ENCODE results near the gene LALBA. TPM values are rescaled to one million over a fixed set of nuclear protein-coding genes. Genes with fewer than 3 reads are reported as not detected.
"Not testable (repeated sequence)": the region's sequence is repeated elsewhere in the genome, so short reads cannot be mapped to it uniquely, and the experiment has no call there.

The LALBA gene
- total RNA-seq (2014; rRNA removed; shearing (Covaris generic); ENCODE audit: low replicate concordance), result not detected in 2 replicates

GRCh38 chr12:48569946-48570345 lies at the start of gene LALBA:
LALBA (minus strand) TSS chr12:48570046; CDS start chr12:48570020, 26 bp downstream.
- Histone ChIP-seq H3K27me3 (peaks cover 5% of the 10 kb centered on the region; the same call in 1 of the 2 replicates), H3K9me3 (no peaks in the 10 kb centered on the region), H3K4me3 (no peak within 1 kb of the TSS), H3K36me3 (no peaks in the 10 kb centered on the region)
- DNase-seq, result no peak

GRCh38 chr12:48618541-48618940 lies 48.7 kb upstream of the LALBA start:
- H3K4me3 ChIP-seq, result no peak overlapping the region
- peaks cover 11% of the 10 kb centered on the region for H3K9me3 ChIP-seq
- H3K27me3 ChIP-seq, result peaks cover 10% of the 10 kb centered on the region
- DNase-seq, result peak; percentile 39
- H3K36me3 ChIP-seq, result no peaks in the 10 kb centered on the region

GRCh38 chr12:48615681-48616080 lies 45.8 kb upstream of the LALBA start:
- Histone ChIP-seq H3K36me3 (no peaks in the 10 kb centered on the region), H3K9me3 (peaks cover 19% of the 10 kb centered on the region), H3K4me3 (no peak overlapping the region), H3K27me3 (peaks cover 10% of the 10 kb centered on the region)
- no peak for DNase-seq

- Histone ChIP-seq H3K4me3 (no peak overlapping the region), H3K36me3 (no peaks in the 10 kb centered on the region), H3K27me3 (peaks cover 2% of the 10 kb centered on the region), H3K9me3 (peaks cover 19% of the 10 kb centered on the region)
- no peak for DNase-seq
Measured at GRCh38 chr12:48613321-48613720, 43.5 kb upstream of the LALBA start.

GRCh38 chr12:48602192-48602989 lies 32.5 kb upstream of the LALBA start:
- Histone ChIP-seq H3K9me3 (no peaks in the 10 kb centered on the region), H3K36me3 (no peaks in the 10 kb centered on the region), H3K27me3 (peaks cover 7% of the 10 kb centered on the region), H3K4me3 (no peak overlapping the region)
- no peak for DNase-seq

- H3K27me3 ChIP-seq, result peaks cover 7% of the 10 kb centered on the region
- DNase-seq, result no peak
- H3K9me3 ChIP-seq, result no peaks in the 10 kb centered on the region; the same call in 1 of the 2 replicates
- no peak overlapping the region for H3K4me3 ChIP-seq
- no peaks in the 10 kb centered on the region for H3K36me3 ChIP-seq
Measured at GRCh38 chr12:48601013-48601756, 31.3 kb upstream of the LALBA start.

GRCh38 chr12:48600552-48600951 lies 30.7 kb upstream of the LALBA start:
- no peaks in the 10 kb centered on the region for H3K36me3 ChIP-seq
- no peaks in the 10 kb centered on the region; the same call in 1 of the 2 replicates for H3K9me3 ChIP-seq
- H3K4me3 ChIP-seq, result no peak overlapping the region
- no peak for DNase-seq
- peaks cover 7% of the 10 kb centered on the region for H3K27me3 ChIP-seq

GRCh38 chr12:48592591-48593086 lies 22.8 kb upstream of the LALBA start:
- no peak overlapping the region for H3K4me3 ChIP-seq
- no peaks in the 10 kb centered on the region; the same call in 1 of the 2 replicates for H3K9me3 ChIP-seq
- no peaks in the 10 kb centered on the region for H3K36me3 ChIP-seq
- peaks cover 6% of the 10 kb centered on the region for H3K27me3 ChIP-seq
- DNase-seq, result no peak

GRCh38 chr12:48586361-48586760 lies 16.5 kb upstream of the LALBA start:
- peaks cover 2% of the 10 kb centered on the region for H3K27me3 ChIP-seq
- H3K9me3 ChIP-seq, result no peaks in the 10 kb centered on the region; the same call in 1 of the 2 replicates
- no peaks in the 10 kb centered on the region for H3K36me3 ChIP-seq
- DNase-seq, result no peak
- H3K4me3 ChIP-seq, result no peak overlapping the region

- Histone ChIP-seq H3K4me3 (no peak overlapping the region), H3K9me3 (no peaks in the 10 kb centered on the region), H3K36me3 (no peaks in the 10 kb centered on the region), H3K27me3 (peaks cover 4% of the 10 kb centered on the region; the same call in 1 of the 2 replicates)
- no peak for DNase-seq
Measured at GRCh38 chr12:48583728-48584127, 13.9 kb upstream of the LALBA start.

- Histone ChIP-seq H3K4me3 (no peak overlapping the region), H3K9me3 (no peaks in the 10 kb centered on the region), H3K27me3 (peaks cover 4% of the 10 kb centered on the region; the same call in 1 of the 2 replicates), H3K36me3 (no peaks in the 10 kb centered on the region)
- no peak for DNase-seq
Measured at GRCh38 chr12:48580831-48581230, 11.0 kb upstream of the LALBA start.

- H3K27me3 ChIP-seq, result peaks cover 5% of the 10 kb centered on the region; the same call in 1 of the 2 replicates
- no peak overlapping the region for H3K4me3 ChIP-seq
- H3K36me3 ChIP-seq, result no peaks in the 10 kb centered on the region
Measured at GRCh38 chr12:48572326-48572725, 2.5 kb upstream of the LALBA start.

GRCh38 chr12:48567731-48568130 lies 2.1 kb downstream of the LALBA start:
- Histone ChIP-seq H3K4me3 (no peak overlapping the region), H3K27me3 (peaks cover 5% of the 10 kb centered on the region; the same call in 1 of the 2 replicates), H3K36me3 (no peaks in the 10 kb centered on the region), H3K9me3 (no peaks in the 10 kb centered on the region)
- DNase-seq, result no peak

More at GRCh38 chr12:48572326-48572725, 2.5 kb upstream of the LALBA start:
- DNase-seq, result no peak
- no peaks in the 10 kb centered on the region for H3K9me3 ChIP-seq

- Histone ChIP-seq H3K36me3 (no peaks in the 10 kb centered on the region), H3K27me3 (no peaks in the 10 kb centered on the region; the same call in none of the 2 replicates), H3K9me3 (no peaks in the 10 kb centered on the region), H3K4me3 (no peak overlapping the region)
- DNase-seq, result no peak
Measured at GRCh38 chr12:48557919-48558318, 11.9 kb downstream of the LALBA start.

- H3K36me3 ChIP-seq, result no peaks in the 10 kb centered on the region
- no peaks in the 10 kb centered on the region; the same call in 1 of the 2 replicates for H3K27me3 ChIP-seq
- H3K4me3 ChIP-seq, result no peak overlapping the region
- no peaks in the 10 kb centered on the region for H3K9me3 ChIP-seq
- no peak for DNase-seq
Measured at GRCh38 chr12:48556631-48557030, 13.2 kb downstream of the LALBA start.

- H3K9me3 ChIP-seq, H3K27me3 ChIP-seq, DNase-seq, H3K36me3 ChIP-seq, H3K4me3 ChIP-seq: not testable (repeated sequence)
Measured at GRCh38 chr12:48553666-48554343, 16.0 kb downstream of the LALBA start.

GRCh38 chr12:48551636-48552035 lies 18.2 kb downstream of the LALBA start:
- DNase-seq, H3K9me3 ChIP-seq, H3K27me3 ChIP-seq, H3K36me3 ChIP-seq, H3K4me3 ChIP-seq: not testable (repeated sequence)

All from MG63 (cell line).